ENCODE results near the gene ISG20.

DNA sequence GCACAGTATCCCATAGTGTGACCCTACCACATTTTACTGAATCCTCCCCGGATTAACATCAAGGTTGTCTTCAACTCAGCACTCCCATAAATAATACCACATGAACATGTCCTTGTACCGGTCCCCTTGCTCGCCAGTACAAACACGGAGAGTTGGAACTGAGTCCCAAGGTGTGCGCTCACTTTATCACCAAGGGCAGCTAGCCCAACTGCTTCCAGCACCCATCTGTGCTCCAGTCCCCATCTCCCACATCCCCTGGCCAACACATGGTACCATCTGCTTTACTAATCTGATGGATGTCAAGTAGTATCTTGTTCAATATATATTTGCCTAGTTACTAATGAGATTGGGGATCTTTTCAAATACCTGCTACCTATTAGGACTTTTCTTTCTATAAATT is 64.7 kb downstream of the ISG20 start:
- TF ChIP-seq, protein P1, sequence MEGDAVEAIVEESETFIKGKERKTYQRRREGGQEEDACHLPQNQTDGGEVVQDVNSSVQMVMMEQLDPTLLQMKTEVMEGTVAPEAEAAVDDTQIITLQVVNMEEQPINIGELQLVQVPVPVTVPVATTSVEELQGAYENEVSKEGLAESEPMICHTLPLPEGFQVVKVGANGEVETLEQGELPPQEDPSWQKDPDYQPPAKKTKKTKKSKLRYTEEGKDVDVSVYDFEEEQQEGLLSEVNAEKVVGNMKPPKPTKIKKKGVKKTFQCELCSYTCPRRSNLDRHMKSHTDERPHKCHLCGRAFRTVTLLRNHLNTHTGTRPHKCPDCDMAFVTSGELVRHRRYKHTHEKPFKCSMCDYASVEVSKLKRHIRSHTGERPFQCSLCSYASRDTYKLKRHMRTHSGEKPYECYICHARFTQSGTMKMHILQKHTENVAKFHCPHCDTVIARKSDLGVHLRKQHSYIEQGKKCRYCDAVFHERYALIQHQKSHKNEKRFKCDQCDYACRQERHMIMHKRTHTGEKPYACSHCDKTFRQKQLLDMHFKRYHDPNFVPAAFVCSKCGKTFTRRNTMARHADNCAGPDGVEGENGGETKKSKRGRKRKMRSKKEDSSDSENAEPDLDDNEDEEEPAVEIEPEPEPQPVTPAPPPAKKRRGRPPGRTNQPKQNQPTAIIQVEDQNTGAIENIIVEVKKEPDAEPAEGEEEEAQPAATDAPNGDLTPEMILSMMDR (IDR thresholded peaks at IDR 0.05), result no peak
- TF ChIP-seq POLR2A (IDR thresholded peaks at IDR 0.05) (no peak), EP300 (IDR thresholded peaks at IDR 0.05) (no peak), POLR2AphosphoS5 (IDR thresholded peaks at IDR 0.05) (no peak)

Data from sigmoid colon (tissue), 4 donors.